OCI-LY3 (cell line): ENCODE measurements around the gene CSPG4.

Source experiments
- EZH2phosphoT487 ChIP-seq: fragments of 200-600 bp; shearing (Covaris generic); IDR thresholded peaks from 2 replicates; pipeline ENCODE4 v1.6.1; 2018; ENCODE audit warnings: antibody characterized with exemption, mixed run types, low read depth
- TF ChIP-seq, protein P1 (sequence below): fragments of 200-600, 300-600 bp; sonication (generic); IDR thresholded peaks from 2 replicates; pipeline ENCODE4 v1.5.1; 2014; ENCODE audit warnings: antibody characterized with exemption, low read length, low read depth

DNA sequence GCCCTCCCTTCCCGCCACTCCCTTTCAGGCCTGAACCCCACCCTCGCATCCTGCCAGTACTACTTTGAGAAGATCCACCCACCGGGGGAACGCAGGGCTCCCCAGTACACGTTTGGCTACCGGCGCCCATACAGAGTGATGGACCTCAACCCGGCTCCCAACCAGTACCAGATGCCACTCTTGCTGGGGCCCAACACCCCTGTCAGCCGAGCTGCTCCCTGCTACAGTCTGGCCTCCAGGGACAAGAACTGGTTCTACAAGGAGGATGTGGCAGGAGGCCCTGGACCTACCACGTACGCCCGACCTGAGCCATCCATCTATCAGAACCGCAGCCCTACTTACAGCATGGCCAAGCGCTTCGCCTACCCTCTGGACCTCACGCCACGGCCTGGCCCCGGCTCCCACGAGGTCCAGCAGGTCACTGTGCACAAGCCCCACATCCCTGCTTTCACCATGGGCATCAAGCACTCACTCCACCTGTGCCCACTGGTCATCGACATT is 14.4 kb upstream of the CSPG4 start:
- TF ChIP-seq, protein P1, sequence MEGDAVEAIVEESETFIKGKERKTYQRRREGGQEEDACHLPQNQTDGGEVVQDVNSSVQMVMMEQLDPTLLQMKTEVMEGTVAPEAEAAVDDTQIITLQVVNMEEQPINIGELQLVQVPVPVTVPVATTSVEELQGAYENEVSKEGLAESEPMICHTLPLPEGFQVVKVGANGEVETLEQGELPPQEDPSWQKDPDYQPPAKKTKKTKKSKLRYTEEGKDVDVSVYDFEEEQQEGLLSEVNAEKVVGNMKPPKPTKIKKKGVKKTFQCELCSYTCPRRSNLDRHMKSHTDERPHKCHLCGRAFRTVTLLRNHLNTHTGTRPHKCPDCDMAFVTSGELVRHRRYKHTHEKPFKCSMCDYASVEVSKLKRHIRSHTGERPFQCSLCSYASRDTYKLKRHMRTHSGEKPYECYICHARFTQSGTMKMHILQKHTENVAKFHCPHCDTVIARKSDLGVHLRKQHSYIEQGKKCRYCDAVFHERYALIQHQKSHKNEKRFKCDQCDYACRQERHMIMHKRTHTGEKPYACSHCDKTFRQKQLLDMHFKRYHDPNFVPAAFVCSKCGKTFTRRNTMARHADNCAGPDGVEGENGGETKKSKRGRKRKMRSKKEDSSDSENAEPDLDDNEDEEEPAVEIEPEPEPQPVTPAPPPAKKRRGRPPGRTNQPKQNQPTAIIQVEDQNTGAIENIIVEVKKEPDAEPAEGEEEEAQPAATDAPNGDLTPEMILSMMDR: no peak
- no peak for TF ChIP-seq EZH2phosphoT487
